RWPE1 (cell line): ENCODE measurements around the gene UNC5C.

Experiments used
- CTCF ChIA-PET: fragments of 350-600 bp; sonication (Branson Sonifier 250); formaldehyde crosslinking; extraction: SDS; loops from one replicate; lab custom pipeline; 2021; lab: Yijun Ruan, JAX
- POLR2A ChIA-PET: fragments of 400-600 bp; formaldehyde crosslinking; extraction: SDS; loops from one replicate; lab custom pipeline; 2020; ENCODE audit warnings: antibody characterized with exemption; ENCODE audit not compliant: low non-redundant PET; lab: Yijun Ruan, JAX
- DNase-seq: peaks from one replicate; pipeline ENCODE4 v3.0.0; 2012; ENCODE audit warnings: low spot score
- H3K27ac ChIP-seq: fragments of 450-650 bp; 2 replicates; pipeline ENCODE4 v1.5.1; 2017
- TF ChIP-seq, protein P1 (sequence below): fragments of 450-650 bp; conservative IDR thresholded peaks from 2 replicates; pipeline ENCODE4 v1.5.1; 2017; ENCODE audit warnings: low read depth, mild to moderate bottlenecking

The UNC5C gene

DNA sequence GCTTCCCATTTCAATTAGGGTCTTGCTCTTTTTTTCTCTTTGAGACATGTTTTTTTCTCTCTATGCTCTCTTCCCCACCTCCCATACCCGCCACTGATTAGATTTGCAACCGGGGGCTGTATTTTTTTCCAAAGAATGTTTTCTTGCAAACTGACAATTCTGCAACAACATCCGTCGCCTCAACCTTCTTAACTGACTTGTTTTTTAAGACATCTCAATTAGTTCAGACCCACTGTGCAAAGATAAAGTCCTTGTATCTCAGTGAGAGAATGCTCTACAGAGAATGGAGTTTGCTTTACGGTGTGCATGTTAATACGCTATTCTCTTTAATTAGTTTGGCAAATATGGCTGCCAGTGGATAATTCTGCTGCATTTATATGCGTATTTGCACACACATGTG, 126.3 kb downstream of the UNC5C start:
- H3K27ac ChIP-seq = no peak overlapping the region
- ChIA-PET POLR2A (no interaction called here), CTCF (no interaction called here)
- TF ChIP-seq, protein P1, sequence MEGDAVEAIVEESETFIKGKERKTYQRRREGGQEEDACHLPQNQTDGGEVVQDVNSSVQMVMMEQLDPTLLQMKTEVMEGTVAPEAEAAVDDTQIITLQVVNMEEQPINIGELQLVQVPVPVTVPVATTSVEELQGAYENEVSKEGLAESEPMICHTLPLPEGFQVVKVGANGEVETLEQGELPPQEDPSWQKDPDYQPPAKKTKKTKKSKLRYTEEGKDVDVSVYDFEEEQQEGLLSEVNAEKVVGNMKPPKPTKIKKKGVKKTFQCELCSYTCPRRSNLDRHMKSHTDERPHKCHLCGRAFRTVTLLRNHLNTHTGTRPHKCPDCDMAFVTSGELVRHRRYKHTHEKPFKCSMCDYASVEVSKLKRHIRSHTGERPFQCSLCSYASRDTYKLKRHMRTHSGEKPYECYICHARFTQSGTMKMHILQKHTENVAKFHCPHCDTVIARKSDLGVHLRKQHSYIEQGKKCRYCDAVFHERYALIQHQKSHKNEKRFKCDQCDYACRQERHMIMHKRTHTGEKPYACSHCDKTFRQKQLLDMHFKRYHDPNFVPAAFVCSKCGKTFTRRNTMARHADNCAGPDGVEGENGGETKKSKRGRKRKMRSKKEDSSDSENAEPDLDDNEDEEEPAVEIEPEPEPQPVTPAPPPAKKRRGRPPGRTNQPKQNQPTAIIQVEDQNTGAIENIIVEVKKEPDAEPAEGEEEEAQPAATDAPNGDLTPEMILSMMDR = no peak
- no peak for DNase-seq

DNA sequence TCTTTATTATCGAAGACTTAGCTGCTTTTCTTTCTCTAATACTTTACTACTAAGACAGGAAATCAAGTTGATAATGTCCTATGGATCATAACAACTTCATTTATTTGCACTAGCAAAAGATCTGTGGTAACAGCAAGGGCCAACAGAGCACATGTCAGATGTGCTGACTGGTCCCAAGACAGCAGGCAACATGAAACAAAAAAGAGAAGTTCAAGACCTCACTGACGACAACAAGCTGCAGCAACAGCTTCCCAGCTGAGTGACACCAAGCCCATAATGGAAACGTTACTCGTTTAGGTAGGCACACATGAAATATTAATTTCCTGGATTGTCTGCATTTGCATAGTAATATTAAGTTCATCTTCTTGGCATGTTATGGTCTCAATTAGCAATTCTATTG, 126.9 kb downstream of the UNC5C start:
- TF ChIP-seq, protein P1 = no peak
- DNase-seq = no peak
- H3K27ac ChIP-seq = no peak overlapping the region
- ChIA-PET POLR2A (no interaction called here), CTCF (no interaction called here)

DNA sequence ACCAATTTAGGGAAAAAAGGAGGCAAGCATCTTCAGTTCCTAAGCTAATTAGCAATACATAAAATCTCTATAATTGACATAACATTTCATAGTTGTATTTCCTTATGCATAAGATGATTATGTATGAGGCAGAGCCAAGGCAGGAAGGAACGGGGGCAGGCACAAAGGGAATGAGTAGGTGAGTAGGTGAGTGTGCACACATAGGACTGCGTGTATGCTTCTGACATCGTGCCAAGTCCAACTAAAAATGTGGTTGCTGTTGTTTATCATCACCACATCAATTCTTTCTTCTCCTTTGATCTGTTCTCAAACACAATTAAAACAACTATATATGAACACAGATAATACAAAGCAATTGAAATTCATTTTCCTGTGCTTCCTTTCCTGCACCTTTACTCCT, 131.2 kb downstream of the UNC5C start:
- TF ChIP-seq, protein P1 = no peak
- ChIA-PET POLR2A (no interaction called here), CTCF (no interaction called here)
- no peak for DNase-seq
- no peak overlapping the region for H3K27ac ChIP-seq

DNA sequence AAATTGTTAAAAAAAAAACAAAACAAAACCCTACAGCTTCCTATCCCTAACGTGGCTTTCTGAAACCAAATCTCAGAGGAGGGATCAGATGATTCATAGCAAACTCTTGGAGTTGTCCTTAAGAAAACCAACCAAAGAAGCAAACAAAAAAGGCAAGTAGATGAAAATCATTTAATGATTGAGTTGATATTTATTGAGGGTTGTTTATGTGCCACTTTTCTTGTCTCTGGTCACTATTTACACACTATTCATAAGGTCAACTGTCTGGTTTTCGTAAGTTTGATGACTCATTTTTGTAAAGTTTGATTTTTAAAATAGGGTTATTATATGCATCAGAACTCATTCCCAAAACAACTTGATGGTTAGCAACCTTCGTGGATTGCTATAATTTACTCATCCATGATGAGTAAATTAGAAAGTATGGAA, 133.4 kb downstream of the UNC5C start:
- DNase-seq = no peak
- ChIA-PET CTCF (interaction anchor here (0.5 kb wide), 1 partner anchor 1368 kb away, joined by 3 read pairs; no protein-coding TSS in a partner anchor), POLR2A (no interaction called here)
- TF ChIP-seq, protein P1 = no peak
- H3K27ac ChIP-seq = no peak overlapping the region

DNA sequence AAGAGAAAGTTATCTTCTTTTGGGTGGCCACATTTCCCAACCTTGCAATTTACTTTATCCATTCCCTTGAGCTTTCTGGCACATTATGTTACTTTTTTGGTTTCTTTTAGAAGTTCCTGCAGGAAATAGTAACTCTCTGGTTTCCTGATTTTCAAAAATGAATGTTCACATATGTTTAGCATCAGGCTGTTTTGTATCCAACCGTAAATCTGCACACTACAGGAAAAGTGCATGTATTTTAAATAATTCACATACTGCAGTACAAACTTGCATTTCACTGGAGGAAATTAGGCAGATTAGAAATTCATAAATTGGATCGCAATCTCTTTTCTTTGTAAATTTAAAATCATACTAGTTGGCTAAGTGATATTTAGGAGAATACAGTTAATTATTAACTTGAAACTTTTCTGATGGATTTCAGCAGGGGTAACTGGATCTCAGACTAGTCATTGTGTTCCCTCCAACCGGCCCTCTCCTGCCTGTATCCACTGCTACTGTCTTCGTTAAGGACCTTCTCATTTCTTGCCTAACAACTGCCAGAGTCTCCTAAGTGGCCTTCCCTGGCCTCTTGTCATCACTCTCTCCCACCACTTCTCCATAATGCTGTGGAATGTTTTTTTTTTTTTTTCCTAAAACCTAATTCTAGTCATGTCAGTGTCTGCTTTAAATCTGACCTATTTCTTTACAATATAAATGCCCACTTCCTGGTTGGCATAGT, 137.2 kb downstream of the UNC5C start:
- no peak overlapping the region for H3K27ac ChIP-seq
- CTCF ChIA-PET = interaction anchor here (0.5 kb wide), 1 partner anchor 1635 kb away, joined by 6 read pairs; no protein-coding TSS in a partner anchor
- no peak for DNase-seq
- POLR2A ChIA-PET = no interaction called here
- TF ChIP-seq, protein P1 = no peak

DNA sequence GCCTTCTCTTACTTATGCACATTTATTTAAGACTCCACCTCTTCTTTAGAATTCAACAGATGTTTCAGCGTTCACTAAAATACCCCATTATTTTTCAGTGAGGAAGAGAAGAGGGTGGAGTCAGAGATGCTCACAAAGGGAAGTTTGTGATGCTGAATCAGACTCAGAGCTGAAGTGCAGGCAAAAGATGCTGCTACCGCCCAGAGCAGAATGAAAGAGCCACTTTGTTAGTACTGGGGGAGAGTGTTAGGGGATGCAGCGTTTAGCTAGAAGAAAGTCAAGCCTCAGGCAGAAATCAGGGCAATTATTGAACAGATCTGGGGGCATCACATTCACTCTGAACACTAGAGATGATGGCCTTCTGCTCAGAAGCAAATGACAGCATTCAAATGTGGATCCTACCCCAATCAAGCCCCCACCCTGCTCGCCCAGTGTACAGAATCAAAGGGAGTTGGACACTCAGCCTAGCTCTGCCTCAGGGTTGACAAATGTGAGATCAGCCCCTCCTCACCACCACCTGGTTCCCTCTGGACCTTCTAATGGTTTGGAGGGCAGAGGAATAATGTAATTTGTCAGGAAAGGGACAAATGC, 138.3 kb downstream of the UNC5C start:
- ChIA-PET POLR2A (no interaction called here), CTCF (no interaction called here)
- no peak for DNase-seq
- H3K27ac ChIP-seq = no peak overlapping the region
- TF ChIP-seq, protein P1 = no peak
